HepG2 (cell line): ENCODE measurements around the gene RARG. TPM values are rescaled to one million over a fixed set of nuclear protein-coding genes. Genes with fewer than 3 reads are reported as not detected.
A peak's percentile ranks its signal among the peaks of the same experiment; 100 is the strongest.

ENCODE experiments used
- ELK4 ChIP-seq: sonication (generic); formaldehyde crosslinking; IDR thresholded peaks from 2 replicates; pipeline ENCODE4 v1.9.0; 2021; ENCODE audit warnings: missing genetic modification reagents, borderline replicate concordance
- JDP2 ChIP-seq: sonication (generic); formaldehyde crosslinking; IDR thresholded peaks from 2 replicates; pipeline ENCODE4 v1.8.1; 2022; ENCODE audit warnings: missing genetic modification reagents, borderline replicate concordance
- KDM4B ChIP-seq: sonication (generic); formaldehyde crosslinking; IDR thresholded peaks from 2 replicates; pipeline ENCODE4 v1.4.0; 2020; ENCODE audit warnings: missing genetic modification reagents
- PHF5A ChIP-seq: IDR thresholded peaks from one replicate; pipeline ENCODE4 v1.6.1; 2018; ENCODE audit warnings: low read depth, missing genetic modification reagents; ENCODE audit not compliant: unreplicated experiment
- POLR2A ChIP-seq, 2 experiments: IDR thresholded peaks; 2 replicates each; pipeline ENCODE4 v1.6.1; 2011; ENCODE audit warnings: low read depth in 2 of 2, low read length in 2 of 2, mild to moderate bottlenecking in 1 of 2, moderate library complexity in 1 of 2; ENCODE audit not compliant: insufficient read depth in 1 of 2
- SAP130 ChIP-seq: IDR thresholded peaks from 2 replicates; pipeline ENCODE4 v1.6.1; 2016; ENCODE audit warnings: low read depth
- SMAD9 ChIP-seq: sonication (generic); formaldehyde crosslinking; IDR thresholded peaks from 2 replicates; pipeline ENCODE4 v1.5.1; 2020; ENCODE audit warnings: mild to moderate bottlenecking, missing genetic modification reagents
- ZBTB8A ChIP-seq: sonication (generic); formaldehyde crosslinking; IDR thresholded peaks from 2 replicates; pipeline ENCODE4 v1.4.0; 2020; ENCODE audit warnings: mild to moderate bottlenecking, low read depth, missing genetic modification reagents, borderline replicate concordance
- ZNF234 ChIP-seq: sonication (generic); formaldehyde crosslinking; conservative IDR thresholded peaks from 2 replicates; pipeline ENCODE4 v1.5.1; 2020; ENCODE audit warnings: mild to moderate bottlenecking, missing genetic modification reagents
- ZNF572 ChIP-seq: sonication (generic); formaldehyde crosslinking; IDR thresholded peaks from 2 replicates; pipeline ENCODE4 v1.5.1; 2020; ENCODE audit warnings: mild to moderate bottlenecking, missing genetic modification reagents
- ZNF703 ChIP-seq: sonication (generic); formaldehyde crosslinking; IDR thresholded peaks from 2 replicates; pipeline ENCODE4 v1.5.1; 2020; ENCODE audit warnings: missing genetic modification reagents, mild to moderate bottlenecking, moderate library complexity, borderline replicate concordance
- polyA plus RNA-seq, 8 experiments: library from polyadenylated mRNA; depleted of rRNA in 3 of 8; stranded (reverse) in 7 of 8; unstranded in 1 of 8; fragments of >200 nt; fragmentation: Illumina TruSeq in 4 of 8; extraction: Trizol in 4 of 8; gene quantifications; 2 replicates each; pipeline versions ENCODE4 v1.2.1 to v1.2.3, GENCODE V29; 2011 to 2016; ENCODE audit warnings: low read depth in 4 of 8, missing spikeins in 1 of 8, mixed read lengths in 1 of 8; ENCODE audit not compliant: insufficient read depth in 1 of 8
- total RNA-seq, 5 experiments: library from RNA; depleted of rRNA; stranded (reverse); fragments of >200 nt; fragmentation: Illumina TruSeq; extraction: Trizol; gene quantifications; 2 replicates each; pipeline ENCODE4 v1.2.3, GENCODE V29; 2016; ENCODE audit warnings: low read depth in 1 of 5
- TF ChIP-seq, protein P1 (sequence below): sonication (generic); formaldehyde crosslinking; conservative IDR thresholded peaks from 2 replicates; pipeline ENCODE4 v1.8.0; 2022; ENCODE audit warnings: low read depth, missing genetic modification reagents
- TF ChIP-seq, protein P2 (sequence below): sonication (generic); formaldehyde crosslinking; IDR thresholded peaks from 2 replicates; pipeline ENCODE4 v1.4.0; 2020; ENCODE audit warnings: missing genetic modification reagents
- TF ChIP-seq, protein P3 (sequence below): sonication (generic); formaldehyde crosslinking; IDR thresholded peaks from 2 replicates; pipeline ENCODE4 v1.4.0; 2020; ENCODE audit warnings: mild to moderate bottlenecking, low read depth, missing genetic modification reagents
- TF ChIP-seq, protein P4 (sequence below): IDR thresholded peaks from 2 replicates; pipeline ENCODE4 v1.6.1; 2016; ENCODE audit warnings: low read depth, missing genetic modification reagents, missing compliant biosample characterization

Gene RARG
- total and polyA plus RNA-seq, 2 of the 13 experiments (the other 11 are each of a cell fraction or from before 2014, with no cell fraction given), result 0.77 to 1.5 TPM

GRCh38 chr12:53251477-53252348 is 19.7 kb upstream of the RARG start (continued):
- no peak for TF ChIP-seq ZNF703 (CRISPR knock-in tag)
- TF ChIP-seq, protein P1, sequence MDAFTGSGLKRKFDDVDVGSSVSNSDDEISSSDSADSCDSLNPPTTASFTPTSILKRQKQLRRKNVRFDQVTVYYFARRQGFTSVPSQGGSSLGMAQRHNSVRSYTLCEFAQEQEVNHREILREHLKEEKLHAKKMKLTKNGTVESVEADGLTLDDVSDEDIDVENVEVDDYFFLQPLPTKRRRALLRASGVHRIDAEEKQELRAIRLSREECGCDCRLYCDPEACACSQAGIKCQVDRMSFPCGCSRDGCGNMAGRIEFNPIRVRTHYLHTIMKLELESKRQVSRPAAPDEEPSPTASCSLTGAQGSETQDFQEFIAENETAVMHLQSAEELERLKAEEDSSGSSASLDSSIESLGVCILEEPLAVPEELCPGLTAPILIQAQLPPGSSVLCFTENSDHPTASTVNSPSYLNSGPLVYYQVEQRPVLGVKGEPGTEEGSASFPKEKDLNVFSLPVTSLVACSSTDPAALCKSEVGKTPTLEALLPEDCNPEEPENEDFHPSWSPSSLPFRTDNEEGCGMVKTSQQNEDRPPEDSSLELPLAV (CRISPR knock-in tag), result no peak
- TF ChIP-seq KDM4B (CRISPR knock-in tag), result no peak
- TF ChIP-seq SMAD9, result no peak
- TF ChIP-seq, protein P2, sequence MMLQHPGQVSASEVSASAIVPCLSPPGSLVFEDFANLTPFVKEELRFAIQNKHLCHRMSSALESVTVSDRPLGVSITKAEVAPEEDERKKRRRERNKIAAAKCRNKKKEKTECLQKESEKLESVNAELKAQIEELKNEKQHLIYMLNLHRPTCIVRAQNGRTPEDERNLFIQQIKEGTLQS (CRISPR knock-in tag), result 0 out of 2 replicates have a peak, but pooled peaks have one; percentile 9
- peak; percentile 70 to 75 for TF ChIP-seq POLR2A (IDR thresholded peaks at IDR 0.05; ENCODE audit: insufficient read depth in 1 of 2, low read depth in 2 of 2, low read length in 2 of 2)
- TF ChIP-seq ZNF572 (CRISPR knock-in tag), result no peak
- no peak for TF ChIP-seq ZBTB8A
- TF ChIP-seq JDP2, result no peak
- no peak for TF ChIP-seq ELK4 (CRISPR knock-in tag)
- TF ChIP-seq PHF5A (CRISPR knock-in tag), result no peak
- TF ChIP-seq, protein P3, sequence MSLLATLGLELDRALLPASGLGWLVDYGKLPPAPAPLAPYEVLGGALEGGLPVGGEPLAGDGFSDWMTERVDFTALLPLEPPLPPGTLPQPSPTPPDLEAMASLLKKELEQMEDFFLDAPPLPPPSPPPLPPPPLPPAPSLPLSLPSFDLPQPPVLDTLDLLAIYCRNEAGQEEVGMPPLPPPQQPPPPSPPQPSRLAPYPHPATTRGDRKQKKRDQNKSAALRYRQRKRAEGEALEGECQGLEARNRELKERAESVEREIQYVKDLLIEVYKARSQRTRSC (CRISPR knock-in tag), result no peak
- TF ChIP-seq SAP130 (CRISPR knock-in tag), result peak; percentile 84
- TF ChIP-seq, protein P4, sequence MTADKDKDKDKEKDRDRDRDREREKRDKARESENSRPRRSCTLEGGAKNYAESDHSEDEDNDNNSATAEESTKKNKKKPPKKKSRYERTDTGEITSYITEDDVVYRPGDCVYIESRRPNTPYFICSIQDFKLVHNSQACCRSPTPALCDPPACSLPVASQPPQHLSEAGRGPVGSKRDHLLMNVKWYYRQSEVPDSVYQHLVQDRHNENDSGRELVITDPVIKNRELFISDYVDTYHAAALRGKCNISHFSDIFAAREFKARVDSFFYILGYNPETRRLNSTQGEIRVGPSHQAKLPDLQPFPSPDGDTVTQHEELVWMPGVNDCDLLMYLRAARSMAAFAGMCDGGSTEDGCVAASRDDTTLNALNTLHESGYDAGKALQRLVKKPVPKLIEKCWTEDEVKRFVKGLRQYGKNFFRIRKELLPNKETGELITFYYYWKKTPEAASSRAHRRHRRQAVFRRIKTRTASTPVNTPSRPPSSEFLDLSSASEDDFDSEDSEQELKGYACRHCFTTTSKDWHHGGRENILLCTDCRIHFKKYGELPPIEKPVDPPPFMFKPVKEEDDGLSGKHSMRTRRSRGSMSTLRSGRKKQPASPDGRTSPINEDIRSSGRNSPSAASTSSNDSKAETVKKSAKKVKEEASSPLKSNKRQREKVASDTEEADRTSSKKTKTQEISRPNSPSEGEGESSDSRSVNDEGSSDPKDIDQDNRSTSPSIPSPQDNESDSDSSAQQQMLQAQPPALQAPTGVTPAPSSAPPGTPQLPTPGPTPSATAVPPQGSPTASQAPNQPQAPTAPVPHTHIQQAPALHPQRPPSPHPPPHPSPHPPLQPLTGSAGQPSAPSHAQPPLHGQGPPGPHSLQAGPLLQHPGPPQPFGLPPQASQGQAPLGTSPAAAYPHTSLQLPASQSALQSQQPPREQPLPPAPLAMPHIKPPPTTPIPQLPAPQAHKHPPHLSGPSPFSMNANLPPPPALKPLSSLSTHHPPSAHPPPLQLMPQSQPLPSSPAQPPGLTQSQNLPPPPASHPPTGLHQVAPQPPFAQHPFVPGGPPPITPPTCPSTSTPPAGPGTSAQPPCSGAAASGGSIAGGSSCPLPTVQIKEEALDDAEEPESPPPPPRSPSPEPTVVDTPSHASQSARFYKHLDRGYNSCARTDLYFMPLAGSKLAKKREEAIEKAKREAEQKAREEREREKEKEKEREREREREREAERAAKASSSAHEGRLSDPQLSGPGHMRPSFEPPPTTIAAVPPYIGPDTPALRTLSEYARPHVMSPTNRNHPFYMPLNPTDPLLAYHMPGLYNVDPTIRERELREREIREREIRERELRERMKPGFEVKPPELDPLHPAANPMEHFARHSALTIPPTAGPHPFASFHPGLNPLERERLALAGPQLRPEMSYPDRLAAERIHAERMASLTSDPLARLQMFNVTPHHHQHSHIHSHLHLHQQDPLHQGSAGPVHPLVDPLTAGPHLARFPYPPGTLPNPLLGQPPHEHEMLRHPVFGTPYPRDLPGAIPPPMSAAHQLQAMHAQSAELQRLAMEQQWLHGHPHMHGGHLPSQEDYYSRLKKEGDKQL, result no peak
- TF ChIP-seq ZNF234, result no peak
